Hematopoietic multipotent progenitor cell treated with erythropoietin and hydrocortisone succinate and interleukin-3 and kit ligand, for 6 days (in vitro differentiated cells): ENCODE results near the gene ADCY7.

Experiments used
- DNase-seq: peaks from one replicate; pipeline ENCODE4 v3.0.0-alpha.2; 2015

The ADCY7 gene

DNA sequence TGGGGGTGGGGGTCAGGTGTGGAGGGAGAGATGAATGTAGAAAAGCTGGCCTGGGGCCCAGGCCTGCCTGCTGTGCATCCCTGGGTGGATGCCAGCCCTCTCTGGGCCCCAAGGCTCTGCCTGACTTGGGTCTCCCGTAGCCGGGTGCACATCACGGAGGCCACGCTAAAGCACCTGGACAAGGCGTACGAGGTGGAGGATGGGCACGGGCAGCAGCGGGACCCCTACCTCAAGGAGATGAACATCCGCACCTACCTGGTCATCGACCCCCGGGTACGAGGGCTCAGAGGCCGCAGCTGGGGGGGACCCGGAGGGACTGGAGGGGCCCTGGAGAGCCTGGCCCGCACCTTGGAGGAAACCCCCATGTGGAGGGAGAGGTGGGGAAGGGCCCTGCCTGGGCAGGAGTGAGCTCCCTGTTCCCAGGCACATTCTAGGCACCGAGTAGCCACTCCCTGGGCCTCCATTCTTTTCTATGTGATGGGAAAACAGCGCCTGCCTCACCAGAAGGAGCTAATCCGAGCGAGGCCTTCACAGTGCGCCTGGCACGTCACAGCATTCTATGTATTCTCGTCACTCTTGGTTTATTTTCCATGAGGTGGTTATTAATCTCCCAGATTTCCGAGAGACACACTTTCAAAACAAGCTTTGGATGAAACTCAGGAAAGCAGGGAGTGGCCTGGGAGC, 34.7 kb downstream of the ADCY7 start:
- no peak for DNase-seq

GRCh38 chr16:50301626-50302471, 35.5 kb downstream of the ADCY7 start:
- DNase-seq, result no peak

DNA sequence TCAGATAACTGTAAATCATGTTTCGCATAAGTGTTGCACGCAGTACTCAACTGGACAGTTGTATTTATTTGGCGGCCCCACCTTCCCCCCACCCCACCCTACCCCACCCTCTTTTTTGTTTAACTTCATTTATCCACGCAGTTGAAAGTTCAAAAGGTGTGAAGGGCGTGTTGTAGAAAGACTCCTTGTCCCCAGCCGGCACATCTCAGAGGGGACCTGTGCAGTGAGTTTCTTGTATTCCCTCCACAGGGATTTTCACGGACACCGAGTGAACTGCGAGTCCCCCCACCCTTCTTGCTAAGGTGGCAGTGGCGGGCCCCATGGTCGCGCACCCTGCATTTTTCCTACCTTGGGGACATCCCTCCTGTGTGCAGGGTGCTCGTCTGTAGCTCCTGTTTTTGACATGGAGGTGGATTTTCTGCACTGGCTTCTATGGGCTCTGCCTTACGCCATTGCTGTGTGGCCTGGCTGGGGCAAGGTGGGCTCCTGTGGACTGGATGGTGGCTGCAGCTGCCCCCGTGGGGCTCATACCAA, 36.2 kb downstream of the ADCY7 start:
- no peak for DNase-seq

DNA sequence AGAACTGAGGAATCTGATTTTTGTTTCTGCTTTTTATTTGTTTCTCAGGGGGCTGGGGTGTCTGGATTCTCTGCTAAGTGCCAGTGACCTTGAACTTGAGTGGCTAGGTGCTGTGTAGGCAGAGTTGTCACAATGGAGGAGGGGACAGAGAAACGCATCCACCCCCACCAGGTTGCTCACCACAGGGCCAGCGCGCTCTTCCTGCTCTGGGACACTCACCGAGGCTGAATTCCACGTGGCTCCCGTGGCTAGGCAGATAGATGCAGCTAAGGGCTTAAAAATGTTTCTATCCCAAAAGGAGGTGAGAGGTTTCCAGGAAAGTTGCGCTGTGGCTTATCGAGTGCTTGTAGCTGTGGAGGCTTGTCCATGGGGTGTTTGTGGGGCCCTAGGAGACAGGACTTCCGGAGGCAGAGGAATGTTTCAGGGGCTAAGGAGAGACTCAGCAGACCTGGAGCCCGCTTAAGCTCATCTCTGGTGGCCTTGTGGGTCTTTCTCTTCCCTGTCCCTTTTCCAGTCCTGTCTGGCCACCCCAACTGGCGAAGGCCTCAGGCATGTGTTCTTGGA, 36.8 kb downstream of the ADCY7 start:
- no peak for DNase-seq

GRCh38 chr16:50303605-50304466, 37.5 kb downstream of the ADCY7 start:
- DNase-seq, result no peak

DNA sequence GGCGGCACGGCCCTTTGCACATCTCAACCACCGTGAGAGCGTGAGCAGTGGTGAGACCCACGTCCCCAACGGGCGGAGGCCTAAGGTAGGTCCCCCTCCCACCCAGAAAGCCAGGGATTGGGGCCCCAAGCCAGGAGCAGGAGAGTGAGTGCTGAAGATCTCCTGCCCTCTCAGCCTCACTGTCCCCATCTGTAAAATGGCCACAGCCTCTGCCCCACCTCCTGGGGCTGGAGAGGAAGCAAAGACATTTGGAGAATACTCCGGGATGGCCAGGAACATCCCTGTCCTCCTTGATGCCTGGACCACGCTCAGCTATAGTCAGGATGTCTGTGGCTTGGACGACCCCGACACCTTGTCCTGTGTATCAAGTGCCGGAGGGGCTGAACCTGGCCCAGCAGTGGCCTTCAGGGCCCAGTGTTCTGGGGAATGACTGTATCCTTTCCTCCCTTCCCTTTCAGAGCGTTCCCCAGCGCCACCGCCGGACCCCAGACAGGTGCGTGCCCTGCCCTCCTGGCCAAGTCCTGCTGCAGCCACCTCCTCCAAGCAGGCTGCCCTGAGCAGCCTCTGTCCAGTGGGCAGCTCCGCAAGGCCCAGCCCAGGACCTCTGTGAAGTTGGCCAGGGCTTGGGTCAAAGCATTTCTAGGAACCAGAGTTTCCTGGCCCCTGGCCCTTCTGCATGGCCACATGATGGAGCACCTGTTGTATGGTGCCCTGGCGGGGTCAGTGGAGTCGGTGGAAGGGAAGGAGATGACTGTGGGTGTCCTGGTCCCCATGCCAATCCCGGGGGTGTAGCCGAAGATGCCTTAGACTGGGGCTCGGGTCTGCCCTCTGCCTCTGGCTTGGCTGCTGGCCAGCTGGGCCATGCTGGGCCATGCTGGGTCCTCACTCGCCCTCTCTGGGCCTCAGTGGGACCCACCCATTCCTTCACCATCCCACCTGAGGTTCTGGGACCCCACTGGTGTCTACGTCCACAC, 38.4 kb downstream of the ADCY7 start:
- no peak for DNase-seq

DNA sequence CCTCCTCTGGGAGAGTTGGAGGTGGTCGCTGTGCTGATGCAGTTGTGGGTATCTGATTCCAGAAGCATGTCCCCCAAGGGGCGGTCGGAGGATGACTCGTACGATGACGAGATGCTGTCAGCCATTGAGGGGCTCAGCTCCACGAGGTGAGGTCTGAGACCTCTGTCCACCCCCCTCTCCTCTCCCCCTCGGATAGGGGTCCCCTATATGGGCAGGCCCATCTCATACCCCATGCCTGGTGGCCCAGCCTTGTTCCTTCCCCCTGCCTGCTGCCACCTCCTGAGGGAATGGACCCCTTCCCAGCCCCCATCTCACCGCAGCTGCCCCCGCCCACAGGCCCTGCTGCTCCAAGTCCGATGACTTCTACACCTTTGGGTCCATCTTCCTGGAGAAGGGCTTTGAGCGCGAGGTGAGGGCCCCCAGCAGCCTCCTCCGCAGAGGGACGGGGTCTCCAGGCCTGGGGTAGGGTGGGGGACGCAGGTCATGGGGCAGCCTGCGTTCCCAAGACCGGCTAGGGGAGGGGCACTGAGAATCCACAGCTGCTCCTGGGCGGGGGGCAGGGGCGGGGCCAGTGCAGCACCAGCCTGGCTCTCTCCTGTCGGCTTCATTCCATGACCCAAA, 39.2 kb downstream of the ADCY7 start:
- DNase-seq, result no peak

DNA sequence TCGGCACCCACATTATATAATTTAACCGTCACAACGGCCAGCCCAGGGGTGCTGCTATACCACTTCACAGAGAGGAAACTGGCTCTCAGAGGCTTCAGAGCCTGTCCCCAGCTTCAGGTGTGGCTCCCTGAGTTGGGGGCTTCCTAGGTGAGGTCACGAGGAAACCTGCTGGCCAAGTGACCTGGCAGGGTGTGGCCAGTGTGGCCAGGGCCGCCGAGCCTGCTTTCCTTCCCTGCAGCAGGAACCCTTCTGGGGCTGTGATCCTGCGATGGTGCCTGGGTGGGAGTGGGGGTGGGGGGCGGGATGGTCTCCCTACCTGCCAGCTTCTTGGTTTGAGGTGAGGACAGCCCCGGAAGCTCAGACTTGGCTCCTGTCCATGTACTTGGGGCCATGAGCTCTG, 39.9 kb downstream of the ADCY7 start:
- no peak for DNase-seq

GRCh38 chr16:50308237-50308965, 42.0 kb downstream of the ADCY7 start:
- no peak for DNase-seq

- no peak for DNase-seq
Observed at GRCh38 chr16:50309156-50309526, 42.8 kb downstream of the ADCY7 start.

DNA sequence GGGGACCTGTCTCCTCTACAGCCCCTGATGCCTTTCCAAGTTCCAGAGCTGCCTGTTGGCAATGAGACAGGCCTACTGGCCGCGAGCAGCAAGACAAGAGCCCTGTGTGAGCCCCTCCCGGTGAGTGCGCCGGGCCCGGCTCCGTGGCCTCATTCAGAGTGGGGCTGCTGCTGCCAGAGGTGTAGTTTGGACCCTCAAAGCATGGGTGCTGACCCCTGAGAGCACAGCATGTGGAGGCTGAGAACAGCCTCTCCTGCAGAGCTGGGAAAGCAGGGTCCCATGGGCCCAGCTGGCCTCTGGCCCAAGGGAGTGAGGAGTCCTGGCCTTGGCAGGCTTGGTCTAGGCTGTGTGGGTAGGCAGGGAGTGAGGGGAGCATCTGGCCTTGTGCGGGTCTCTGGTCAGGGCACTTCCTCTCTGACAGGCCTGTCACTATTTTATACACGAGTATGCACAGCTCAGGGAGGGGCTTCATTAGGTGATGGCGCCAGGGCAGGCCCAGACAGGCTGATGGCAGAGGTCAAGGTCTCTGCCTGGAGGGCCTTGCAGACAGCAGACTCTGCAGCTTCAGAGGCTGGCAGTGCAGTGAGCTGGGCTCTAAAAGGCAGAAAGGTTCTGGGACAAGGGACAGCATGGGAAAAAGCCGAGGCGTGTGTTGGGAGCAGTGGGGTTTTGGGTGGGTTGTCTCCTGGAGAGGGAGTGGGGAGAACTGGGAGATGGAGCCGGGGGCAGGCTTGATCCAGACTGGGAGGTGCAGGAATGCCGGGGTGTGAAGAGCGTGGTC, 43.4 kb downstream of the ADCY7 start:
- no peak for DNase-seq

DNA sequence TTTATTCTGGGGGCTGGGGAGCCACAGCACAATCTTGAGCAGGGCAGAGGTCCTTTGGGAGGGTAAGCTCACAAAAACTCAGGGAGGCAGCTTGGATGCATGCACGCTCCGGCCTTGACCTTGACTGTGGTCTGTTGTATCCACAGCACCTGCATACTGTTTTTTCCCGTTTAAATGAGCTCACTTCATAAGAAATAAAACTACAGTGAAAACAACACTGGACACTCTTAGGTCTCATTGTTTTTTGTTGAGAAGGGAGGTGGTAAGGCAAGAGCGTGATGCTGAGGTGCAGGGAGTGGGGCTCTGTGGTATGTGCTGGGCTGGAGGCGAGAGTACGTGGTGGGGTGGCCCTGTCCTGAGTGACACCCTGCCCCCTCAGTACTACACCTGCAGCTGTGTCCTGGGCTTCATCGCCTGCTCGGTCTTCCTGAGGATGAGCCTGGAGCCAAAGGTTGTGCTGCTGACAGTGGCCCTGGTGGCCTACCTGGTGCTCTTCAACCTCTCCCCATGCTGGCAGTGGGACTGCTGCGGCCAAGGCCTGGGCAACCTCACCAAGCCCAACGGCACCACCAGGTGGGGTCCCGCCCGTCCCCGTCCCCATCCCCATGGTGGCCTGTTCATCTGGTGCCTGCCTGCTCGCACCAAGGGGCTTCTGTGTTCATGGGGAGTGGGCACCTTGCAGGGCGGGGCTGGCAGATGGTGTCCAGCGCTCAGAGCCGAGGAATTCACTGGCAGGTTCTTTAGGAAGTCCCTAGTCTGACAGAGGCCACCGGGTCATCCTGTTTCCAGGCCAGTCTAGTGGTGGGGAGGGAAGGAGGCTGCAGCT, 44.2 kb downstream of the ADCY7 start:
- DNase-seq, result no peak

DNA sequence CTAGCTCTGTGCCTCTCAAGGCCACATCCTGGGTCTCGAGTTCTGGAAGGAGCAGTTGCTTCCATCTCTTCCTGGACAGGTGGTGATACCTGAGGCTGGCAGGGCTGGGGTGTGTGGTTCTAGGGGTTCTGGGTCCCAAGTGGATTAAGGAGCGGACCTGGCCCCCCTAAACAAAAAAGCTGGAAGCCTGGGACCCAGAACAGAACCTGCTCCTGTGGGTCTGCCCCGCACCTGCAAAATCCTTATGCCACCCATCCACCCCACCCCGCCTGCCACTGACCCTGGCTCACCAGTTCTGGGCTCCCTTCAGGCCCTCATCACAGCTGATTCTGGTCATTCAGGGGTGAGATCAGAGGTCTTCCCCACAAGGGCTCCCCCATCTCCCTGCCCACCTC, 44.8 kb downstream of the ADCY7 start:
- DNase-seq, result no peak

DNA sequence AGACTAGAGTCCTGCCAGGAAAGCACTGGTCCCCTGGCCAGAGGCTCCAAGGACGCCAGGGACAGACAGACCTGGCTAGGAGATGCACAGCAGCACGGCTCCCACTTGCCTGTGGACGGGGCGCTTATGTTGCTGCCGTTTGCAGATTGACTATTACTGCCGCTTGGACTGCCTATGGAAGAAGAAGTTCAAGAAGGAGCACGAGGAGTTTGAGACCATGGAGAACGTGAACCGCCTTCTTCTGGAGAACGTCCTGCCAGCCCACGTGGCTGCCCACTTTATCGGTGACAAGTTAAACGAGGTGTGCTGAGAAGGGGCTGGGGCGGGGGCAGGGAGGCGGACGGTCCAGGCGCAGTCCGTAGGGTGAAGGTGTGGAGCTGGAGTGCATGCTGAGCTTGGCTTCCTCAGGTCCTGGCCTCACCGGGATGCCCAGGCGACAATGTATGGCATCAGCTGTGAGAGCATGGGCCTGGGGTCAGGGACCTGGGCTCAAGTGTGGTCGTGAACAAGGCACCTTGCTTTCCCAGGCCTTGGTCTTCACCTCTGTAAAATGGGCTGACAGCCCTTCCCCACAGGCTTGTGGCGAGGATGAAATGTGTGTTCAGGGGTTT, 45.6 kb downstream of the ADCY7 start:
- DNase-seq, result no peak

DNA sequence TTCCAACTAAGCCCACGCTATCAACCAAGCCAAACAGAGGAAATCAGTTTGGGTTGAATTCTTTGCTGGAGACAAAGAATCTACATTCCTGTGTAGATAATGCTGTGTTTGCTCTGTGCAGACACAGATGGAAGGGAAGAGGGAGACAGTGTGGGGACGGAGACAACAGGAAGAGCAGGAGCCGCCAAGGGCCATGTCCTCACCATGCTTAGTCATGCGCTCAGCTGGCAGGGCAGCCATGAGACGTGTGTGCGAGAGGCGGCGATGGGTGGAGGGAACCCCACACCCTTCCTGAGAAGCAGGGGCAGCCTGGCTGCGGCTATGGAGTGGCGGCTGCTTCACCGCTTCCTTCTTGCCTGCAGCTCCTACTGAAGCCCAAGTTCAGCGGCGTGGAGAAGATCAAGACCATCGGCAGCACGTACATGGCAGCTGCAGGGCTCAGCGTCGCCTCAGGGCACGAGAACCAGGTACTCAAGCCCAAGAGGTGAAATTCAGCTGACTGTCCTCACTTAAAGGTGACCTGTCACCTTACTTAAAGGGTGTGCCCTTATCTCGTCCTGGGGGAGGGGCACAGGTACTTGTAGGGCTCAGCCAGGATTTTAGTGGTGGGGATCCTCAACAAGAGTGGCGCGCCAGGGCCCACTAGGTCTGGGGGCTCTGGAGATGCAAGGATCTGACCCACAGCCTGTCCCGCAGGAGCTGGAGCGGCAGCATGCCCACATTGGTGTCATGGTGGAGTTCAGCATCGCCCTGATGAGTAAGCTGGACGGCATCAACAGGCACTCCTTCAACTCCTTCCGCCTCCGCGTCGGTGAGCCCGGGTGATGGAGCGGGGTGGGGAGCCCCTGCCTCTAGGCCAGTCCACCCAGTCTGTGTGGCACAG, 47.5 kb downstream of the ADCY7 start:
- peak; percentile 93 for DNase-seq

GRCh38 chr16:50314665-50315064, 48.3 kb downstream of the ADCY7 start:
- no peak for DNase-seq

- DNase-seq, result no peak
Observed at GRCh38 chr16:50315346-50315997, 49.1 kb downstream of the ADCY7 start.
